Gastrocnemius medialis (tissue), 4 donors: ENCODE data around the gene PLIN1. TPM values are rescaled to one million over a fixed set of nuclear protein-coding genes. Genes with fewer than 3 reads are reported as not detected.

Source experiments
- ATAC-seq, 2 donors: fragments of 150-250 bp; one replicate each; pipeline ENCODE4 v1.9.1; 2016
- DNase-seq, 2 donors: peaks; one replicate each; pipeline ENCODE4 v3.0.0-alpha.2; 2019
- H3K27ac ChIP-seq, 4 donors: fragments of 200-600 bp; sonication (generic); 1 replicate in 1 of 4; 2 replicates in 3 of 4; pipeline ENCODE4 v1.5.1; 2016 to 2018; ENCODE audit warnings: mild to moderate bottlenecking in 2 of 4, moderate library complexity in 1 of 4
- H3K27me3 ChIP-seq, 3 donors: fragments of 200-600 bp; sonication (generic) in 2 of 3; 1 replicate in 1 of 3; 2 replicates in 2 of 3; pipeline versions ENCODE4 v1.5.1 to v1.6.0; 2016 to 2019; ENCODE audit warnings: mild to moderate bottlenecking in 1 of 3, moderate library complexity in 1 of 3
- H3K36me3 ChIP-seq, 2 donors: fragments of 200-600 bp; sonication (generic) in 1 of 2; one replicate each; pipeline ENCODE4 v1.5.1; 2017 to 2018
- H3K4me1 ChIP-seq, 2 donors: fragments of 200-600 bp; sonication (generic) in 1 of 2; one replicate each; pipeline ENCODE4 v1.5.1; 2016 to 2017; ENCODE audit warnings: mild to moderate bottlenecking in 2 of 2
- H3K4me3 ChIP-seq, 4 donors: fragments of 200-600 bp; sonication (generic) in 3 of 4; 1 replicate in 1 of 4; 2 replicates in 3 of 4; pipeline ENCODE4 v1.5.1; 2016 to 2019; ENCODE audit warnings: mild to moderate bottlenecking in 2 of 4
- H3K9me3 ChIP-seq, 3 donors: fragments of 200-600 bp; sonication (generic) in 2 of 3; 1 replicate in 1 of 3; 2 replicates in 2 of 3; pipeline ENCODE4 v1.5.1; 2016 to 2019
- POLR2A ChIP-seq, 2 donors: fragments of 450-650 bp; IDR thresholded peaks; one replicate each; pipeline ENCODE4 v1.6.1; 2017; ENCODE audit warnings: antibody characterized with exemption in 2 of 2, mild to moderate bottlenecking in 2 of 2, moderate library complexity in 2 of 2
- in situ Hi-C, 4 donors: fragments of 200-750 bp; cut with MboI; loops; one replicate each; pipeline versions ENCODE4 v1.15.0 to v1.8.0; 2017; ENCODE audit warnings: low sequenced_read_pairs in 4 of 4
- intact Hi-C: fragments of 100-400 bp; cut with DNase I; formaldehyde crosslinking; loops from one replicate; pipeline ENCODE4 v1.15.1; 2023; ENCODE audit warnings: low total_unique reads
- total RNA-seq, 4 donors: library from RNA; depleted of rRNA; stranded (reverse); fragments of >200 nt; gene quantifications; one replicate each; pipeline versions ENCODE4 v1.1.0 to v1.2.3, GENCODE V29; 2016
- TF ChIP-seq, protein P1 (sequence below), 5 experiments: fragments of 450-650 bp in 3 of 5; fragments of 200-600 bp in 2 of 5; sonication (generic) in 2 of 5; IDR thresholded peaks in 4 of 5; conservative IDR thresholded peaks in 1 of 5; 1 replicate in 4 of 5; 2 replicates in 1 of 5; pipeline ENCODE4 v1.5.1; 2016 to 2019; ENCODE audit warnings: antibody characterized with exemption in 5 of 5, mild to moderate bottlenecking in 3 of 5, moderate library complexity in 3 of 5

The PLIN1 gene
- total RNA-seq, 4 donors from 2014 or later, result 1.8 to 17.9 (median 6.3) TPM

DNA sequence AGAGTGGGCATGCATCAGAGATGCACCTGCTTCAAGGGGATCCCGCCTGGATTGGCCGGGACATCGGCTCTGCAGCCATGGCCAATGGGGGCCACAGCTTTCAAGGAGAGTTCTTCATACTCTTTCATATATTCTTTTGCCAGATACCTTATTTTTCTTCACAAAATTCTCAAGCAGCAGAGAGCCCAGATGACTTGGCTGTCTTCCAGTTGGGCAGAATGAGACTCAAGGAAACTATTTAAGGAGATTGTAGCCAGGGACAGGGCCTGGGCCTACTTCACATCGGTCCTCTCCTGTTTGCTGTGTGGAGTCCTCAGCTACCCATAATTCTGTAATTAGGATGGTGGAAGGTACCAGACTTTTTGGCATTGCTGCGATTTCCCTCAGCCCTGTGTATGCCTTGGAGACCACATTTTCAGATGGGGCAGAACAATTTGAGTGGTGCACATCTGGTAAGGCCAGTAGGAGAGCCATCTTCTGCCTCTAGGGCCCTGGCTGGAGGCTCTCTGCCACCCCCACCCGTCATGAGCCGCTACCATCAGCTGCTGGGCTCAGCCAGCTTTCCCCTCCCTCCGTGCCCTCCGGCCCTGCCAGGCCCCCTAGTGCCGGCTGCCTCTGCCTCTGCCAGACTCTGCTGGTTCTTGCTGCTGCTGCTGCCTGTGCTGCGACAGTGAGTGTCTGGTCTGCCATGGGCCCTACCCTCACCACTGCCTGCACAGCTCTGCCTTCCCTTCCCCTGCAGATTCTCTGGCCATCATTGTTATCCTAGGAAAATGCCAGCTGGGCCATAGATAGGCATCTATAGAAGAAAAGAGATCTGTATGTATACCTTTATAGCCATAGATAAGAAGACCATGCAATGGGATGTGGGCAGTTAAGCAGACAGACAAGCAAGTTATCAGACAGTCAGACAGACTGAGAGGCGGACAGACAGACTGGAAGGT, 6.7 kb downstream of the PLIN1 start:
- in situ Hi-C loops (no loop called here), intact Hi-C loops (no loop called here)
- Histone ChIP-seq H3K4me3 (no peak overlapping the region), H3K9me3 (no peaks in the 10 kb centered on the region), H3K36me3 (no peaks in the 10 kb centered on the region), H3K27ac (no peak overlapping the region), H3K4me1 (no peaks in the 10 kb centered on the region), H3K27me3 (no peaks in the 10 kb centered on the region)
- DNase-seq, result no peak
- no peak for ATAC-seq
- no peak for TF ChIP-seq POLR2A (IDR thresholded peaks at IDR 0.05)
- TF ChIP-seq, protein P1, sequence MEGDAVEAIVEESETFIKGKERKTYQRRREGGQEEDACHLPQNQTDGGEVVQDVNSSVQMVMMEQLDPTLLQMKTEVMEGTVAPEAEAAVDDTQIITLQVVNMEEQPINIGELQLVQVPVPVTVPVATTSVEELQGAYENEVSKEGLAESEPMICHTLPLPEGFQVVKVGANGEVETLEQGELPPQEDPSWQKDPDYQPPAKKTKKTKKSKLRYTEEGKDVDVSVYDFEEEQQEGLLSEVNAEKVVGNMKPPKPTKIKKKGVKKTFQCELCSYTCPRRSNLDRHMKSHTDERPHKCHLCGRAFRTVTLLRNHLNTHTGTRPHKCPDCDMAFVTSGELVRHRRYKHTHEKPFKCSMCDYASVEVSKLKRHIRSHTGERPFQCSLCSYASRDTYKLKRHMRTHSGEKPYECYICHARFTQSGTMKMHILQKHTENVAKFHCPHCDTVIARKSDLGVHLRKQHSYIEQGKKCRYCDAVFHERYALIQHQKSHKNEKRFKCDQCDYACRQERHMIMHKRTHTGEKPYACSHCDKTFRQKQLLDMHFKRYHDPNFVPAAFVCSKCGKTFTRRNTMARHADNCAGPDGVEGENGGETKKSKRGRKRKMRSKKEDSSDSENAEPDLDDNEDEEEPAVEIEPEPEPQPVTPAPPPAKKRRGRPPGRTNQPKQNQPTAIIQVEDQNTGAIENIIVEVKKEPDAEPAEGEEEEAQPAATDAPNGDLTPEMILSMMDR (IDR thresholded peaks at IDR 0.05 in 4 of 5, conservative IDR thresholded peaks at IDR 0.05 in 1 of 5), result no peak

DNA sequence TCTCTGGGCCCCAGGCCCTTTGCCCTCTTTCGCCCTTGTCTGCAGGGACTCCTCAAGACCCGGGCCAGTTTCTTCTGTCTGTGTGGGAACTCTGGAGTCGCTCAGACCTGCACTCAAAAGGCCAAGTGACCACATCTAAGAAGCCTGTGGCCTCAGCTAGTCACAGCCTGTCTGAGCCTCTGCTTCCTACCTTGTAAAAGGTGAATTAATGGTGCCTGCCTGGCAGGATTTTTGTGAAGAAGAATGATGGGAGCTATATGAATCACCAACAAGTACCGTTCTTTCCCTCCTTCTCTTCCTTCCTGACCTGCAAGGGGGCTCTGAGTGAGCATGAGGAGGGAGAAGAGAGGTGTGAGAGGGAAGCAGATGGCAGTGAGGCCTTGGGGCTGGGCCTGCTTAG, 7.5 kb downstream of the PLIN1 start:
- H3K36me3 ChIP-seq, result no peaks in the 10 kb centered on the region
- DNase-seq, result no peak
- H3K27ac ChIP-seq, result no peak overlapping the region
- H3K9me3 ChIP-seq, result no peaks in the 10 kb centered on the region
- no peak overlapping the region for H3K4me3 ChIP-seq
- intact Hi-C loops, result no loop called here
- ATAC-seq, result no peak
- no peaks in the 10 kb centered on the region for H3K4me1 ChIP-seq
- in situ Hi-C loops, result no loop called here
- no peaks in the 10 kb centered on the region for H3K27me3 ChIP-seq
- no peak for TF ChIP-seq POLR2A (IDR thresholded peaks at IDR 0.05)
- TF ChIP-seq, protein P1 (IDR thresholded peaks at IDR 0.05 in 4 of 5, conservative IDR thresholded peaks at IDR 0.05 in 1 of 5), result no peak

DNA sequence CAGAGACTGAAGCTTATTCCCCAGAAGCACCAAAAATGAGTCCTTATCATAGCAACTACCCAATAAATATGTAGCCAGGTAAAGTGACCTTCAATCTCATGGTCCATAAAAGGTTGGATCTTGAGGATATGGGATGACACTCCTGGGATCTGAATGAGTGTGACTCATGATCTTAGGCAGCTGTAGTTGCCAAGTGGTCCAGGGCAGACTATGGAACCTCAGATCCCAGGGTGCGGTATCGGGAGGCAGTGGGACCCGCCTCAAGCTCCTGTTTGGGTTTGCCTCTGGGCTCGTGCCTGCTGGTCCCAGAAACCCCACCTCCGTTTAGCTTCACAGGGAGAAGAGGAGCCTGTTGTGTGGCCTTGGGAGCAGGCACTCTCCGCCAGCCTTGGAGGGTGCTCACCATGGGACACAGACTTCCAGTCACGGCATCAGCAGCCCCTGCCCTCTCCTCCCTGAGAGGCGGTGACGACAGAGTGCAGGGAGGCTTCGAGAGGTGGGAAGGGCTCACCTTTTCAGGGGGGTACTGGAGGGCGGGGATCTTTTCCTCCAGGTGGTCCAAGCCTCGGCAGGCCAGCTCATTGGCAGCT, 8.1 kb downstream of the PLIN1 start:
- no peak overlapping the region for H3K4me3 ChIP-seq
- H3K27me3 ChIP-seq, result no peaks in the 10 kb centered on the region
- H3K4me1 ChIP-seq, result no peaks in the 10 kb centered on the region
- in situ Hi-C loops (no loop called here), intact Hi-C loops (no loop called here)
- no peak overlapping the region for H3K27ac ChIP-seq
- TF ChIP-seq, protein P1 (IDR thresholded peaks at IDR 0.05 in 4 of 5, conservative IDR thresholded peaks at IDR 0.05 in 1 of 5), result no peak
- TF ChIP-seq POLR2A (IDR thresholded peaks at IDR 0.05), result no peak
- H3K9me3 ChIP-seq, result no peaks in the 10 kb centered on the region
- no peaks in the 10 kb centered on the region for H3K36me3 ChIP-seq
- no peak for ATAC-seq
- no peak for DNase-seq

DNA sequence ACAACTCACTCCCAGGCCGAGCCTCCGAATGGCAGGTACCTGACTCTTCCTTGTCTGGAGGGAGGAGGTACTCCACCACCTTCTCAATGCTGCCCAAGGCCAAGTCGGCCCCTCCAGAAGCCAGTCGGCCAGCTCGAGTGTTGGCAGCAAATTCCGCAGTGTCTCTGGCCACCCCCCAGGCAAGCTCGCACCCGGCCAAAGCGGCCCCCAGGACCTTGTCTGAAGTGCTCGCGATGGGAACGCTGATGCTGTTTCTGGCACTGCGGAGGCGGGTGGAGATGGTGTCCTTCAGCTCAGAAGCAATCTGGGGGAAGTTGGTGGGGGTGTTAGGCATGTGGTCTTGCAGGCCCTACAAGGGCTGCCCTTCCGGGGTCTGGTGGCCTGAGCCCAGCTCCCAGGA, 9.2 kb downstream of the PLIN1 start:
- DNase-seq (no peak), ATAC-seq (no peak)
- H3K27ac ChIP-seq, result no peak overlapping the region
- no peaks in the 10 kb centered on the region for H3K9me3 ChIP-seq
- TF ChIP-seq, protein P1 (IDR thresholded peaks at IDR 0.05 in 4 of 5, conservative IDR thresholded peaks at IDR 0.05 in 1 of 5), result no peak
- no peak for TF ChIP-seq POLR2A (IDR thresholded peaks at IDR 0.05)
- intact Hi-C loops, result no loop called here
- peaks cover 2 to 3% of the 10 kb centered on the region in 2 donors for H3K4me1 ChIP-seq
- H3K4me3 ChIP-seq, result no peak overlapping the region
- no peaks in the 10 kb centered on the region for H3K36me3 ChIP-seq
- in situ Hi-C loops, result no loop called here
- no peaks in the 10 kb centered on the region for H3K27me3 ChIP-seq
